Choroid plexus epithelial cell (primary cell): ENCODE results near the gene ZBTB32.

ENCODE experiments used
- DNase-seq: peaks from one replicate; pipeline ENCODE4 v3.0.0-alpha.2; 2010; ENCODE audit warnings: low read depth
- H3K4me3 ChIP-seq: 2 replicates; pipeline ENCODE4 v1.5.1; 2011; ENCODE audit warnings: low read depth, mild to moderate bottlenecking, control low read depth, low read length, moderate library complexity
- TF ChIP-seq, protein P1 (sequence below): conservative IDR thresholded peaks from 2 replicates; pipeline ENCODE4 v1.5.1; 2011; ENCODE audit warnings: low read depth, mild to moderate bottlenecking, control low read depth, inconsistent platforms, low read length, moderate library complexity

The ZBTB32 gene

GRCh38 chr19:35731779-35732405 lies 27.5 kb downstream of the ZBTB32 start:
- TF ChIP-seq, protein P1, sequence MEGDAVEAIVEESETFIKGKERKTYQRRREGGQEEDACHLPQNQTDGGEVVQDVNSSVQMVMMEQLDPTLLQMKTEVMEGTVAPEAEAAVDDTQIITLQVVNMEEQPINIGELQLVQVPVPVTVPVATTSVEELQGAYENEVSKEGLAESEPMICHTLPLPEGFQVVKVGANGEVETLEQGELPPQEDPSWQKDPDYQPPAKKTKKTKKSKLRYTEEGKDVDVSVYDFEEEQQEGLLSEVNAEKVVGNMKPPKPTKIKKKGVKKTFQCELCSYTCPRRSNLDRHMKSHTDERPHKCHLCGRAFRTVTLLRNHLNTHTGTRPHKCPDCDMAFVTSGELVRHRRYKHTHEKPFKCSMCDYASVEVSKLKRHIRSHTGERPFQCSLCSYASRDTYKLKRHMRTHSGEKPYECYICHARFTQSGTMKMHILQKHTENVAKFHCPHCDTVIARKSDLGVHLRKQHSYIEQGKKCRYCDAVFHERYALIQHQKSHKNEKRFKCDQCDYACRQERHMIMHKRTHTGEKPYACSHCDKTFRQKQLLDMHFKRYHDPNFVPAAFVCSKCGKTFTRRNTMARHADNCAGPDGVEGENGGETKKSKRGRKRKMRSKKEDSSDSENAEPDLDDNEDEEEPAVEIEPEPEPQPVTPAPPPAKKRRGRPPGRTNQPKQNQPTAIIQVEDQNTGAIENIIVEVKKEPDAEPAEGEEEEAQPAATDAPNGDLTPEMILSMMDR = no peak
- no peak overlapping the region for H3K4me3 ChIP-seq
- DNase-seq = no peak

DNA sequence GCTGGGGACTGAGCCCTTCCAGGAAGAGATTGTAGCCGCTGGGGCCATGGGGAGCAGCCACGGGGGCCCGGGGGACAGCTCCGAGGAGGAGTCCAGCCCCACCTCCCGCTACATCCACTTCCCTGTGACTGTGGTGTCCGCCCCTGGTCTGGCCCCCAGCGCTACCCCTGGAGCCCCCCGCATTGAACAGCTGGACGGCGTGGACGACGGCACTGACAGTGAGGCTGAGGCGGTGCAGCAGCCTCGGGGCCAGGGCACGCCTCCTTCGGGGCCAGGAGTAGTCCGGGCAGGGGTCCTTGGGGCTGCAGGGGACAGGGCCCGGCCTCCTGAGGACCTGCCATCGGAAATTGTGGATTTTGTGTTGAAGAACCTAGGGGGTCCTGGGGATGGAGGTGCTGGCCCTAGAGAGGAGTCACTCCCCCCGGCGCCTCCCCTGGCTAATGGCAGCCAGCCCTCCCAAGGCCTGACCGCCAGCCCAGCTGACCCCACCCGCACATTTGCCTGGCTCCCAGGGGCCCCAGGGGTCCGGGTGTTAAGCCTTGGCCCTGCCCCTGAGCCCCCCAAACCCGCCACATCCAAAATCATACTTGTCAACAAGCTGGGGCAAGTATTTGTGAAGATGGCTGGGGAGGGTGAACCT lies 28.3 kb downstream of the ZBTB32 start:
- H3K4me3 ChIP-seq = no peak overlapping the region
- TF ChIP-seq, protein P1 = no peak
- no peak for DNase-seq

GRCh38 chr19:35733180-35734125 lies 29.1 kb downstream of the ZBTB32 start:
- no peak overlapping the region for H3K4me3 ChIP-seq
- TF ChIP-seq, protein P1 = no peak
- DNase-seq = no peak

- no peak for DNase-seq
- TF ChIP-seq, protein P1 = no peak
- H3K4me3 ChIP-seq = no peak overlapping the region
These were observed 29.9 kb downstream of the ZBTB32 start for GRCh38 chr19:35734273-35734672.

- no peak for DNase-seq
- H3K4me3 ChIP-seq = no peak overlapping the region
- TF ChIP-seq, protein P1 = no peak
These were observed 30.5 kb downstream of the ZBTB32 start for GRCh38 chr19:35734889-35735288.

- no peak overlapping the region for H3K4me3 ChIP-seq
- TF ChIP-seq, protein P1 = peak; percentile 34
- DNase-seq = no peak
These were observed 32.8 kb downstream of the ZBTB32 start for GRCh38 chr19:35736913-35737886.
